ENCODE data around the gene GAL3ST2. TPM values are rescaled to one million over a fixed set of nuclear protein-coding genes. Genes with fewer than 3 reads are reported as not detected.
A peak's percentile ranks its signal among the peaks of the same experiment; 100 is the strongest.
"Not testable (repeated sequence)": the region's sequence is repeated elsewhere in the genome, so short reads cannot be mapped to it uniquely, and the experiment has no call there.

The GAL3ST2 gene
- total and polyA plus RNA-seq, 4 experiments from 2014 or later = 0.14 to 0.39 TPM; not detected in 2

GRCh38 chr2:241804326-241805229 is 28.0 kb downstream of the GAL3ST2 start:
- Mint-ChIP-seq H3K4me3 (peak overlapping the region; percentile 42 to 77 (median 68)), H3K36me3 (no peaks in the 10 kb centered on the region), H3K4me1 (peaks cover 2 to 12% (median 8%) of the 10 kb centered on the region in 4 donors), H3K27ac (peak overlapping the region in 3 of 7 donors; percentile 18 to 81 (median 50)), H3K9me3 (no peaks in the 10 kb centered on the region), H3K27me3 (no peaks in the 10 kb centered on the region)
- CTCF ChIA-PET (ENCODE audit: partially characterized antibody) = no interaction called here
- H3K4me3 ChIP-seq (ENCODE audit: low read length in 2 of 2) = peak overlapping the region in 1 of 2 donors; percentile 47
- H3K36me3 ChIP-seq (ENCODE audit: insufficient read depth, low read length) = no peaks in the 10 kb centered on the region
- H3K9me3 ChIP-seq (ENCODE audit: control insufficient read depth in 1 of 2, low read length in 2 of 2) = no peaks in the 10 kb centered on the region
- intact Hi-C loops (cut with micrococcal nuclease) = loop anchor here (5.0 kb wide), 1 partner anchor 42 kb away; no protein-coding TSS in a partner anchor
- no peak overlapping the region for H3K27ac ChIP-seq (ENCODE audit: low read depth, low read length)
- POLR2A ChIA-PET (ENCODE audit: partially characterized antibody) = interaction anchor here (1.0 to 2.6 kb wide), 8 partner anchors 40 to 118 kb away, joined by 3 to 16 read pairs (median 7); partner anchors contain the start of genes D2HGDH, DTYMK, ING5 and PDCD1
- H3K4me1 ChIP-seq (ENCODE audit: insufficient read depth, low read length) = peaks cover 20% of the 10 kb centered on the region
- H3K27me3 ChIP-seq (ENCODE audit: insufficient read depth, low read length) = no peaks in the 10 kb centered on the region
- DNase-seq = peak in 3 of 5 donors; percentile 17 to 38 (median 29)

GRCh38 chr2:241806217-241806616 is 29.6 kb downstream of the GAL3ST2 start:
- H3K9me3 Mint-ChIP-seq; POLR2A ChIA-PET (ENCODE audit: partially characterized antibody); H3K9me3 ChIP-seq (ENCODE audit: control insufficient read depth in 1 of 2, low read length in 2 of 2); intact Hi-C loops (cut with micrococcal nuclease); H3K27ac ChIP-seq (ENCODE audit: low read depth, low read length); H3K27me3 Mint-ChIP-seq; H3K27ac Mint-ChIP-seq; DNase-seq; CTCF ChIA-PET (ENCODE audit: partially characterized antibody); H3K36me3 ChIP-seq (ENCODE audit: insufficient read depth, low read length); H3K27me3 ChIP-seq (ENCODE audit: insufficient read depth, low read length); H3K4me3 Mint-ChIP-seq; H3K4me3 ChIP-seq (ENCODE audit: low read length in 2 of 2); H3K36me3 Mint-ChIP-seq: not testable (repeated sequence)
- H3K4me1 ChIP-seq (ENCODE audit: insufficient read depth, low read length) = peaks cover 20% of the 10 kb centered on the region
- peaks cover 2 to 12% (median 6%) of the 10 kb centered on the region in 4 donors for H3K4me1 Mint-ChIP-seq

GRCh38 chr2:241808051-241808720 is 31.6 kb downstream of the GAL3ST2 start:
- Mint-ChIP-seq H3K9me3 (no peaks in the 10 kb centered on the region), H3K36me3 (no peaks in the 10 kb centered on the region), H3K4me3 (peak overlapping the region in 1 of 8 donors; percentile 20), H3K4me1 (peaks cover 2 to 11% (median 5%) of the 10 kb centered on the region in 4 donors), H3K27ac (peak overlapping the region in 2 of 7 donors; percentile 53 to 72), H3K27me3 (no peaks in the 10 kb centered on the region)
- H3K4me3 ChIP-seq (ENCODE audit: low read length in 2 of 2) = no peak overlapping the region
- no peaks in the 10 kb centered on the region for H3K36me3 ChIP-seq (ENCODE audit: insufficient read depth, low read length)
- DNase-seq = no peak
- CTCF ChIA-PET (ENCODE audit: partially characterized antibody) = no interaction called here
- POLR2A ChIA-PET (ENCODE audit: partially characterized antibody) = no interaction called here
- no peaks in the 10 kb centered on the region for H3K27me3 ChIP-seq (ENCODE audit: insufficient read depth, low read length)
- H3K27ac ChIP-seq (ENCODE audit: low read depth, low read length) = no peak overlapping the region
- H3K4me1 ChIP-seq (ENCODE audit: insufficient read depth, low read length) = peaks cover 15% of the 10 kb centered on the region
- intact Hi-C loops (cut with micrococcal nuclease) = no loop called here
- H3K9me3 ChIP-seq (ENCODE audit: control insufficient read depth in 1 of 2, low read length in 2 of 2) = no peaks in the 10 kb centered on the region

GRCh38 chr2:241808721-241809382 is 32.2 kb downstream of the GAL3ST2 start, which contains the start of gene NEU4:
Gene NEU4 (plus strand): TSS chr2:241809193. CDS start chr2:241814485, 5,292 bp downstream.
- H3K36me3 ChIP-seq (ENCODE audit: insufficient read depth, low read length) = no peaks in the 10 kb centered on the region
- no peak within 1 kb of the TSS for H3K27ac ChIP-seq (ENCODE audit: low read depth, low read length)
- no peak for DNase-seq
- peaks cover 11% of the 10 kb centered on the region for H3K4me1 ChIP-seq (ENCODE audit: insufficient read depth, low read length)
- H3K27ac Mint-ChIP-seq = peak within 1 kb of the TSS in 2 of 7 donors; percentile 53 to 72
- H3K4me3 Mint-ChIP-seq = peak within 1 kb of the TSS in 1 of 8 donors; percentile 20
- no peaks in the 10 kb centered on the region for H3K27me3 Mint-ChIP-seq
- no peaks in the 10 kb centered on the region for H3K9me3 ChIP-seq (ENCODE audit: control insufficient read depth in 1 of 2, low read length in 2 of 2)
- no peaks in the 10 kb centered on the region for H3K27me3 ChIP-seq (ENCODE audit: insufficient read depth, low read length)
- ChIA-PET POLR2A (ENCODE audit: partially characterized antibody) (no interaction called here), CTCF (ENCODE audit: partially characterized antibody) (no interaction called here)
- peaks cover 0 to 8% (median 4%) of the 10 kb centered on the region in 4 donors for H3K4me1 Mint-ChIP-seq
- no peaks in the 10 kb centered on the region for H3K36me3 Mint-ChIP-seq
- intact Hi-C loops (cut with micrococcal nuclease) = no loop called here
- H3K9me3 Mint-ChIP-seq = no peaks in the 10 kb centered on the region
- H3K4me3 ChIP-seq (ENCODE audit: low read length in 2 of 2) = no peak within 1 kb of the TSS

- Mint-ChIP-seq H3K27ac (peak overlapping the region in 1 of 7 donors; percentile 68), H3K9me3 (no peaks in the 10 kb centered on the region), H3K4me3 (no peak overlapping the region), H3K27me3 (no peaks in the 10 kb centered on the region), H3K4me1 (peaks cover 0 to 4% (median 2%) of the 10 kb centered on the region in 4 donors), H3K36me3 (no peaks in the 10 kb centered on the region)
- Histone ChIP-seq H3K27me3 (ENCODE audit: insufficient read depth, low read length) (no peaks in the 10 kb centered on the region), H3K9me3 (ENCODE audit: control insufficient read depth in 1 of 2, low read length in 2 of 2) (no peaks in the 10 kb centered on the region), H3K4me3 (ENCODE audit: low read length in 2 of 2) (no peak overlapping the region), H3K27ac (ENCODE audit: low read depth, low read length) (no peak overlapping the region), H3K4me1 (ENCODE audit: insufficient read depth, low read length) (peaks cover 3% of the 10 kb centered on the region), H3K36me3 (ENCODE audit: insufficient read depth, low read length) (no peaks in the 10 kb centered on the region)
- POLR2A ChIA-PET (ENCODE audit: partially characterized antibody) = no interaction called here
- no peak for DNase-seq
- intact Hi-C loops (cut with micrococcal nuclease) = no loop called here
- CTCF ChIA-PET (ENCODE audit: partially characterized antibody) = no interaction called here
These were observed 33.0 kb downstream of the GAL3ST2 start for GRCh38 chr2:241809383-241810306.

GRCh38 chr2:241810307-241811200 is 33.9 kb downstream of the GAL3ST2 start:
- H3K4me3 ChIP-seq (ENCODE audit: low read length in 2 of 2) = no peak overlapping the region
- no peaks in the 10 kb centered on the region for H3K36me3 Mint-ChIP-seq
- no peak overlapping the region for H3K4me3 Mint-ChIP-seq
- no peaks in the 10 kb centered on the region for H3K9me3 Mint-ChIP-seq
- no peaks in the 10 kb centered on the region for H3K27me3 ChIP-seq (ENCODE audit: insufficient read depth, low read length)
- DNase-seq = no peak
- H3K4me1 ChIP-seq (ENCODE audit: insufficient read depth, low read length) = no peaks in the 10 kb centered on the region
- no peaks in the 10 kb centered on the region for H3K27me3 Mint-ChIP-seq
- no peaks in the 10 kb centered on the region for H3K9me3 ChIP-seq (ENCODE audit: control insufficient read depth in 1 of 2, low read length in 2 of 2)
- H3K27ac ChIP-seq (ENCODE audit: low read depth, low read length) = no peak overlapping the region
- no peaks in the 10 kb centered on the region for H3K36me3 ChIP-seq (ENCODE audit: insufficient read depth, low read length)
- peak overlapping the region in 1 of 7 donors; percentile 4 for H3K27ac Mint-ChIP-seq
- ChIA-PET CTCF (ENCODE audit: partially characterized antibody) (no interaction called here), POLR2A (ENCODE audit: partially characterized antibody) (no interaction called here)
- intact Hi-C loops (cut with micrococcal nuclease) = no loop called here
- no peaks in the 10 kb centered on the region for H3K4me1 Mint-ChIP-seq
